ENCODE results near the gene PISD. TPM values are rescaled to one million over a fixed set of nuclear protein-coding genes. Genes with fewer than 3 reads are reported as not detected.

The PISD gene
- total RNA-seq, 1 donor from 2014 or later = 15.1 TPM

DNA sequence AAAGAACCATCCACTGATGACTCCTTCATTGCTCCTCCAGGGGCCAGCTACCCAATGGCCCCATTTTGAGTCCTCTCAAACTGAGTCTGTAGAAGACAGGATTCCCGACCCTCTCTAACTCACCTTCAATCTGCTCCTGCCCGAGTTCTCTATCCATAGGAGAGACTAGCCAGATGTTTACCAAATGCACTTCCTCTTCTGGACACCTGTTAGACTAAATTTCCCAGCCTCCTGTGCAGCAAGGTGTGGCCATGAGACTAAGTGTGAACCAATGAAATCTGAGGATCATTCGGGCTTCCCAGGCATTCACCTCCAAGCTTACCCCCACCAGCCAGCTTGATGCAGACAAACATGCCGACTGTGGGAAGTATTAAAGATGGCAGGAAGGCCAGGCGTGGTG, 7.6 kb downstream of the PISD start:
- no peak for ATAC-seq
- intact Hi-C loops (cut with micrococcal nuclease) = no loop called here
- no peak for DNase-seq

GRCh38 chr22:31653944-31654343, 8.1 kb downstream of the PISD start:
- no peak for DNase-seq
- intact Hi-C loops (cut with micrococcal nuclease) = no loop called here
- ATAC-seq = no peak

DNA sequence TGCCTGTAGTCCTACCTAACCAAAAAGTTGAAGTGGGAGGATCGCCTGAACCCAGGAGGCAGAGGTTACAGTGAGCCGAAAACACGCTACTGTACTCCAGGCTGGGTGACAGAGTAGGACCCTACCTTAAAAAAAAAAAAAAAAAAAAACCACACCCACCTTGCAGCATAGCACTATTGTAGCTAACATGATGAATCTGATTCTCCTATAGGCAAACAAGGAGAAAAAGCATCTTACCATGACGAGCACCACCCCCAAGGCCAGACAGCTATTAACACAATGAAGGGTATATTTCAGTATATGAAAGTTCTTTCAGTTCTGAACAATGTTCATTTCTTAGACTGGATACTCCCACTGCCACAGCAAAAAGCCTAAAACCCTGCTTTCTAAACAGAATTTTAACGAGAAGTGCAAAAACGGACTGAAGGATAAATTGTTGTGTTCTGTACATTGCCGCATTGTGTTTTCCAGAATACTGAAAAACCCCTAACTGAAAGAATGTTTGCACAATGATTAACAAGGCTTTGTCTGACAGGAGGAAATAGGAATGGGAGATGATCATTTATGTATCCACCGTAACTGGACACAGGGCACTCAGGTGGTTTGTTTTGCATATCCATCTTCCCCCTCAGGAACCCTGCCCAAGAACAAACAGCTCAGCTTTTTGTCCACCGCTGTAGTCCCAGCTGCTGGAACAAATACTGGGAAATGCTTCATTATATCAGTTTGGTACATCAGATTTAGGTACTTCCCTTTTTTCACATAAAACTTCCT, 8.9 kb downstream of the PISD start:
- intact Hi-C loops (cut with micrococcal nuclease) = no loop called here
- ATAC-seq = no peak
- DNase-seq = no peak

GRCh38 chr22:31652088-31652487, 9.9 kb downstream of the PISD start:
- intact Hi-C loops (cut with micrococcal nuclease) = no loop called here
- DNase-seq (no peak), ATAC-seq (peak; percentile 24)

DNA sequence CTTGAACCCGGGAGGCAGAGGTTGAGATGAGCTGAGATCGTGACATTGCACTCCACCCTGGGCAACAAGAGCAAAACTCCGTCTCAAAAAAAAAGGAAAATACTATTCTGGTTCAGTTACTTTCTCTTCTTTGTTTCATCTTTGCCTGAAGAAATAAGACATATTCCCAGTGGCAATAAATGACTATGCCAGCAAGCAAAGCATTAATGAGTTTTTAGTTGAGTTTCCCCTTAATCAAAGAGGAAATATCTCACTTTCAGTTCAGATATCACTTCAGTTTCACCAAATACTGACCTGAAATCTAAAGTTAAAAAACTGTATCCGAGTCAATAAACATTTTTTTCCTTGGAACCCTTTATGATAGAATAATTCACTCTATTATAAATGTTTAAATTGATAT, 10.4 kb downstream of the PISD start:
- DNase-seq (no peak), ATAC-seq (no peak)
- intact Hi-C loops (cut with micrococcal nuclease) = no loop called here

GRCh38 chr22:31650391-31650790, 11.6 kb downstream of the PISD start:
- DNase-seq = no peak
- peak; percentile 23 for ATAC-seq
- intact Hi-C loops (cut with micrococcal nuclease) = no loop called here

- intact Hi-C loops (cut with micrococcal nuclease) = no loop called here
- DNase-seq (no peak), ATAC-seq (no peak)
Measured at GRCh38 chr22:31647523-31648320, 14.3 kb downstream of the PISD start.

DNA sequence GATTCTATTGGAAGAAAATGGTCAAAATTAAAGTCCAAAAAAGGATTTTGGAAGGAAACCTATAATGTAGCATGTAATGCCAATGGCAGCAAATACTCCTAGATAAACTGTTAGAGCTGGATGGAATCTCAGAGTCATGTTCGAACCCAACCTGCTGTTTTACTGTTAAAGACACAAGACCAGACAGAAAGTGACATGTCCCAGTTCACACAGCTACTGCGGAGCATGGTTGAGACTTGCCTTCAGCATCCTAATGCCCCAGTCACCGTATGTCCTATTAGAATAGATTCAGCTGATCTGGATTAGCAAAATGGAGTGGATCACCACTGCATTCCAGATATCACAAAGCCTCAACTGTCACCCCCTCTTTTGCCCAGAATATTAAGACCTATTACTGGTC, 14.9 kb downstream of the PISD start:
- ATAC-seq = no peak
- no peak for DNase-seq
- intact Hi-C loops (cut with micrococcal nuclease) = no loop called here

DNA sequence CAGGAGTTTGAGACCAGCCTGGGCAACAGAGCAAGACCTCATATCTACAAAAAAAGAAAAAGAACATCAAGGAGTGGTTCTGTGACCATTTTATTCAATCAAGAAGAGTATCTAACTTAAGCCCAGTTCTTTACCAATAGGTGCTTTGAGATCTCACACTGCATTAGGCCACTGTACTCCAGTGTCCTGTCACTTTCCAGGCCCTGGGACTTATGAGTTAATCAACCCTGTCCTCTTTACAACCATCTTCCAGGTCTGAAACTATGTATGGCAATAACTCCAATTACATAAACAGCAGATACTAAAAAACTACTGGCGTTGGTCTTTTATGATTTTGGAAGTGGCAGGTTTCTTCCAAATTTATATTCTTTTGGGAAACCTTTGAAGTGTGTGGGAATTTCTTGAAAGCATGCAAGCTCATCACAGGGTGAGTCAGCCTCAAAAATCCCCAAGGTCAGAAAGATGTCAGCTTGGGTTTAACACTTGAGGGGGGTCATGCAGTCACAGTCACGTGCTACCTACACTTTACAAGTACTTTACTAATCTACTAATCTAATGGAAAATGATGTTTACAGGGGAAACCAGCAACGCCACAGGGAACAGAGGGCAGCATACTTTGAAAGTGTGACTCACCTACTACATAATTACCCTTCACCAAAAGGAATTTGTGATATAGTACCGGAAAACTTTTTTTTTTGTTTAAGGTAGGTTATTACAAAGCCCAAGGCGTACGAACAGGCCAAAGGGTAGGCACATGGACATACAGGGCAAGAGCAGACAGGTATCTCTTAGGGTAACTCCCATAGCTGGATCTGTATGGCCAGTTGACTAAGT, 15.6 kb downstream of the PISD start:
- no peak for ATAC-seq
- intact Hi-C loops (cut with micrococcal nuclease) = no loop called here

GRCh38 chr22:31639436-31640039, 22.5 kb downstream of the PISD start:
- intact Hi-C loops (cut with micrococcal nuclease) = no loop called here
- DNase-seq = no peak
- ATAC-seq = no peak

More for the DNA sequence above, 15.6 kb downstream of the PISD start:
- DNase-seq = no peak

DNA sequence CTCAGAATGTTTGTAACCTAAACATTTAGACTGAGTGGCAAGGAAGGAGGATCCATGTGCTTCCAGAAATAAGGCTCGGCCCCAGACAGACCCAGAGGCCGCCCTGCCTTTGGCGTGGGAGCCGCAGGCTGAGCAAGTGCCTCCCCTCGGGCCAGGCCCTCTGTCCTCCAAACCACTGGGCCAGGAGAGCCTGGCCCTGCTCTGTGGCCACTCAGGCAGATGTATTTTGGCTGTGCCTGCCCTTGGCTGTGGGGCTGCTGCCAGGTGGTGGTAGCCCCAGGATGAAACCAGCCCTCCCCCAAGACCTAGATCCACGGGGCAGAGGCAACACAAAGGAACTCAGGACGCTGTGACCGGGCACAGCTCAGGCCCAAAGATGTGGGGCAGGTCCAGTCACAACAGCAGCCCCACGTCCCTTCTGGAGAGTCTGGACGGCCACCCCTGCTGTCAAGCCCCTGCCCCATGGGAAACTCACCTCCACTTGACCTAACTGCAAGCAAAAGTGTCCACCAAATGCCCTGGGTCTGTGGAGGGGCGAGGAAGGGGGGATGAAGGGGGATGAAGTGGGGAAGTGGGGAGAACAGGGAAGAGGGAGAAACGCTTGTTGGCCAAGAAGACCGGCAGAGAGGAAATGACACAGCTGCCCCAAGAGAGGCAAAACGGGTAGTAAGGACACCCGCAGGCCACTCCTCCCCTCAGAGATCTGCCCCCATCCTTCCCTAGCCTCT, 24.0 kb downstream of the PISD start:
- DNase-seq (peak; percentile 46), ATAC-seq (peak; percentile 75)

DNA sequence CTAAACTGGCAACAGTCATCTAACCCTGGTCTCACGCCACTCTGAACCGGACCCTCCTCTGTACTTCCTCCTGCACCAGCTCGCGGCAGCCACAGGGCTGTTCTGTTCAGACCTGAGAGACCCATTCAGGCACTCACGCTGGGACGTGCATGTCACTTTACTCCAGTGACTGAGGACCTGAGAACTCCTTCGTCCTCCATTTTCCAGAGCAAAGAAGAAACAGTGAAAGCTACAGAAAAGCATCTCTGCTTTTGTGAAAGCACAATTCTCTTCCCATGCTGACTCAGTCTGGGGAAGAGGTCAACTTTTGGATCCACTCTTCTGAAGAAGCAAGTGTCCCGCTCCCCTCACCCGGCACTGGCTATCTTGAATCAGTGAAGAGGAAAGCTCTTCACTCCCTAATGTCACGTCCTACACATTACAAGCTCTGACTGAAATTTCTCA, 24.5 kb downstream of the PISD start:
- DNase-seq (peak; percentile 58), ATAC-seq (peak; percentile 40)
- intact Hi-C loops (cut with micrococcal nuclease) = no loop called here

More for the DNA sequence above, 24.0 kb downstream of the PISD start:
- intact Hi-C loops (cut with micrococcal nuclease) = no loop called here

GRCh38 chr22:31635638-31636306, 26.2 kb downstream of the PISD start:
- intact Hi-C loops (cut with micrococcal nuclease) = no loop called here
- DNase-seq (no peak), ATAC-seq (no peak)

DNA sequence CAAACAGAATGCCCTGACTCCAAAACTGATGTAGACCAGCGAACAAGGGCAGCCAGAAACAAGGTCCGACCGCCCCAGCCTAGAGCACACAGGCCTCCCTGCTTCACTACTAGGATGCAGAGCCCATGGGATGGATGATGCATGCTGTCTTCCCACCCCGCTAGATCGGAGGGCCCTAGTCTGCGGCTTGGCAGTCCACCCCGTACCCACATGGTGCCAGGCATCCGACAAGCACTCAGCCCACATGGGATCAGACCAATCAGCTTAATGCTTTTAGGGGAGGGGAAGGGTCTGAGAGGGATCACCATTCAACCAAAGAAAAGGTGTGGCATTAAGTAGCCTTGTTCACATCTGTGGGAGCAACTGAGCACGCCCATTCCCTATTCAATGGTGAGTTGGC, 30.6 kb downstream of the PISD start:
- DNase-seq (no peak), ATAC-seq (no peak)
- intact Hi-C loops (cut with micrococcal nuclease) = no loop called here

GRCh38 chr22:31630331-31631329, 31.4 kb downstream of the PISD start:
- DNase-seq (peak; percentile 89), ATAC-seq (peak; percentile 81)
- intact Hi-C loops (cut with micrococcal nuclease) = no loop called here

DNA sequence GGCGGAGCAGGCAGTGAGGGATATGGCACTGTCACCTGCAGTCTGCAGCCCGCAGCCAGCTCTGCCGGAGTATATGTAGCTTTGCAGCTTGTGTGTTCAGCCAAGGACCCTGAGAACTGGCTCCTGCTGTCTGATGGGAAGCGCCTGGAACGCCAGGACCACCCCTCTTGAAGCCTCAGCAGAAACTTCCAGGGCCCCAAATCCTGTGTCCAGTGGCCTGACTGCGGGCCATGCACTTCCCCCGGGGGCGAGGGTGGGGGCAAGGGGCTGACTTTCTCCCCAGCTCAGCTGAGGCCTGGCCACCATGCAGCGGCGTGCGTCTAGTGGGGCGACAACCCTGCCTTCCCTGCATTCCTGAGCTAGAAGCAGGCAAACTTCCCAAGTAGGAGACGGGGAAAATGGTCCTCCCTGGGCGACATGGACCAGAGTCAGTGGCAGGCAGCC, 32.3 kb downstream of the PISD start:
- ATAC-seq (no peak), DNase-seq (no peak)
- intact Hi-C loops (cut with micrococcal nuclease) = no loop called here

Measured in left ventricle myocardium superior (tissue), 1 donor.